GM12878 (cell line): ENCODE data around the gene NKD1.

Experiments used
- ATF7 ChIP-seq: fragments of 450-650 bp; IDR thresholded peaks from 2 replicates; pipeline ENCODE4 v1.6.1; 2016; ENCODE audit warnings: low read depth, mild to moderate bottlenecking
- CEBPB ChIP-seq, 2 experiments: fragments of 150-350 bp in 1 of 2; IDR thresholded peaks; 2 replicates each; pipeline ENCODE4 v1.6.1; 2012 to 2014; ENCODE audit warnings: low read depth in 2 of 2, low read length in 2 of 2, borderline replicate concordance in 1 of 2, inconsistent platforms in 1 of 2
- CTCF ChIP-seq, 3 experiments: IDR thresholded peaks in 2 of 3; conservative IDR thresholded peaks in 1 of 3; 2 replicates each; pipeline ENCODE4 v1.5.1; 2011; ENCODE audit warnings: low read depth in 3 of 3, low read length in 3 of 3, mild to moderate bottlenecking in 3 of 3, control low read depth in 2 of 3, moderate library complexity in 2 of 3, inconsistent platforms in 1 of 3, mixed read lengths in 1 of 3; ENCODE audit not compliant: control insufficient read depth in 2 of 3, insufficient read depth in 1 of 3; ENCODE audit errors: extremely low read depth in 1 of 3
- E2F4 ChIP-seq: IDR thresholded peaks from 2 replicates; pipeline ENCODE4 v1.6.1; 2012; ENCODE audit warnings: low read depth, low read length, improper control_type of control experiment
- ESRRA ChIP-seq: IDR thresholded peaks from 2 replicates; pipeline ENCODE4 v1.6.1; 2012; ENCODE audit warnings: mild to moderate bottlenecking, low read length, improper control_type of control experiment
- EZH2 ChIP-seq: IDR thresholded peaks from 2 replicates; pipeline ENCODE4 v1.6.1; 2012; ENCODE audit warnings: low read depth, mild to moderate bottlenecking, control low read depth, inconsistent platforms, low read length, borderline replicate concordance; ENCODE audit not compliant: control insufficient read depth
- FOXM1 ChIP-seq: IDR thresholded peaks from 2 replicates; pipeline ENCODE4 v1.6.1; 2012; ENCODE audit warnings: low read depth, mild to moderate bottlenecking, inconsistent platforms, low read length, moderate library complexity
- IRF3 ChIP-seq: fragments of 450-650 bp; IDR thresholded peaks from 2 replicates; pipeline ENCODE4 v1.6.1; 2014; ENCODE audit warnings: mild to moderate bottlenecking
- NRF1 ChIP-seq: conservative IDR thresholded peaks from 2 replicates; pipeline ENCODE4 v1.6.1; 2011; ENCODE audit warnings: mild to moderate bottlenecking, low read depth, low read length, improper control_type of control experiment
- POLR2A ChIP-seq: IDR thresholded peaks from 2 replicates; pipeline ENCODE4 v1.6.1; 2011; ENCODE audit warnings: low read depth, mild to moderate bottlenecking, low read length
- POLR2AphosphoS5 ChIP-seq: IDR thresholded peaks from 2 replicates; pipeline ENCODE4 v1.6.1; 2011; ENCODE audit warnings: mild to moderate bottlenecking, low read length, inconsistent platforms
- TARDBP ChIP-seq: IDR thresholded peaks from 2 replicates; pipeline ENCODE4 v1.6.1; 2016; ENCODE audit warnings: borderline replicate concordance

DNA sequence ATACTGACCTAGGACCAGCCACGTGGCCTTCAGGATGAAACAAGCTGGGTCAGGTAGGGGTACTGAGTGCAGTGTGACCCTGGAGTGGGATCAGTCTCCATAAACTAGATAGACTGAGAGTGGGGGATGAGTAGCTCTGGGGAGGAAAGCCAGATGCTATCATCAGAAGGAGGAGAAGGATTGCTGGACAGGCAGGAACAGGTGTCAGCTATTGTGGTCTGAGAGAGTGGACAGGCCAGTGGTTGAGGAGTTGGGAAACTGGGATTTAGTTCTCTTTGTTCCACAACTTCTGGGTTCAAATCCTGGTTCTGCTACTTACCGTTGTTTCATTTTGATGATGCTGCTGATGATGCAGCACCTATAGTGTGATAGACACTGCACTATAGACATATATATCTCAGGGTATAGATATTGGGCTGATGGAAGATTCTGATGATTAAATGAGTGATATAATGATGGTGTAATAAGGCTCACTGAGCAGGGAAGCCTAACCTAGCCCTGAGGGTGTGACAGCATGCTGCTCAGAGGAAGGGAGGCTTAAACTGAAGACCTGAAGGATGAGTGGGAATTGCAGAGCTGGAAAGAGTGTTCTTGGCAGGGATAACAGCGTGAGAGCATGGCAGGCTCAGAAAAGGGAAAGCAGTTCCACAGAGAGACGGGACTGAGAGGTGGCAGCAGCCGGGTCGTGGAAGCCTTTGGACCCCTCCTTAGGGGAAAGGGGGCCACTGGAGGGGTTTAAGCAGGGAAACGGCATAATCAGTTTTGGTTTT lies 66.9 kb downstream of the NKD1 start:
- no peak for TF ChIP-seq NRF1
- TF ChIP-seq ESRRA, result no peak
- TF ChIP-seq POLR2A, result no peak
- TF ChIP-seq EZH2, result no peak
- TF ChIP-seq POLR2AphosphoS5, result no peak
- TF ChIP-seq ATF7, result no peak
- TF ChIP-seq CEBPB (IDR thresholded peaks at IDR 0.05; ENCODE audit: borderline replicate concordance in 1 of 2, low read depth in 2 of 2, low read length in 2 of 2), result no peak
- TF ChIP-seq IRF3, result no peak
- no peak for TF ChIP-seq E2F4
- TF ChIP-seq FOXM1, result no peak
- no peak for TF ChIP-seq TARDBP
- TF ChIP-seq CTCF (IDR thresholded peaks at IDR 0.05 in 2 of 3, conservative IDR thresholded peaks at IDR 0.05 in 1 of 3; ENCODE audit: control insufficient read depth in 2 of 3, extremely low read depth in 1 of 3, insufficient read depth in 1 of 3, low read depth in 3 of 3, low read length in 3 of 3), result no peak
